ENCODE data around the gene ABLIM2. TPM values are rescaled to one million over a fixed set of nuclear protein-coding genes. Genes with fewer than 3 reads are reported as not detected.

The ABLIM2 gene
- total RNA-seq, 2 experiments from 2014 or later, result 0.58 to 0.64 TPM

DNA sequence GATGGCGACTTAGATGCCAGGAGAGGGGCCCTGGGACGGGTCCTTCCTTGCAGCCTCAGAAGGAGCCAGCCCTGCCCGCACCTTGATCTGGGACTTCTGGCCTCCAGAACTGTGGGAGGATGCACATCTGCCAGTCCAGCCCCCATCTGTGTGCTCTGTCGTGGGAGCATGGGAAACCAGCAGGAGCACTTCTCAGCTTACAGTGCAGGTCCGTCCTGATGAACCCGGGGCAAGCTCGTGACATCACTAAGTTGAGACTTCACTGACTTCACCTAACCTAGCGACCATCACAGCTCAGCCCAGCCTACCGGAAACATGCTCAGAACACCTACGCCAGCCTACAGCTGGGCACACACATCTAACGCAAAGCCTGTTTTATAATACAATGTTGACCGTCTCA, 38.1 kb downstream of the ABLIM2 start:
- no peak for ATAC-seq
- intact Hi-C loops (cut with DNase I, micrococcal nuclease), result no loop called here
- H3K4me3 Mint-ChIP-seq, result no peak overlapping the region
- H3K4me1 Mint-ChIP-seq, result no peaks in the 10 kb centered on the region
- ChIA-PET CTCF (interaction anchor here (0.7 kb wide), 2 partner anchors 13 to 360 kb away, joined by 3 to 4 read pairs; no protein-coding TSS in a partner anchor), POLR2A (no interaction called here)
- H3K27me3 Mint-ChIP-seq, result no peaks in the 10 kb centered on the region
- H3K9me3 Mint-ChIP-seq (ENCODE audit: low read depth), result no peaks in the 10 kb centered on the region
- H3K36me3 Mint-ChIP-seq (ENCODE audit: low read depth), result no peaks in the 10 kb centered on the region
- no peak for DNase-seq
- no peak overlapping the region for H3K27ac Mint-ChIP-seq

GRCh38 chr4:8119877-8120276, 38.7 kb downstream of the ABLIM2 start:
- ChIA-PET CTCF (no interaction called here), POLR2A (no interaction called here)
- H3K27me3 Mint-ChIP-seq, result no peaks in the 10 kb centered on the region
- no peaks in the 10 kb centered on the region for H3K36me3 Mint-ChIP-seq (ENCODE audit: low read depth)
- DNase-seq, result no peak
- H3K4me1 Mint-ChIP-seq, result no peaks in the 10 kb centered on the region
- H3K4me3 Mint-ChIP-seq, result no peak overlapping the region
- H3K9me3 Mint-ChIP-seq (ENCODE audit: low read depth), result no peaks in the 10 kb centered on the region
- ATAC-seq, result no peak
- H3K27ac Mint-ChIP-seq, result no peak overlapping the region
- intact Hi-C loops (cut with DNase I, micrococcal nuclease), result no loop called here

GRCh38 chr4:8118531-8118930, 40.1 kb downstream of the ABLIM2 start:
- intact Hi-C loops (cut with DNase I, micrococcal nuclease), result no loop called here
- POLR2A ChIA-PET, result no interaction called here
- CTCF ChIA-PET, result interaction anchor here (0.6 kb wide), 1 partner anchor 1035 kb away, joined by 4 read pairs; no protein-coding TSS in a partner anchor
- H3K4me3 Mint-ChIP-seq, result no peak overlapping the region
- H3K27me3 Mint-ChIP-seq, result no peaks in the 10 kb centered on the region
- no peak for ATAC-seq
- no peak for DNase-seq
- no peaks in the 10 kb centered on the region for H3K36me3 Mint-ChIP-seq (ENCODE audit: low read depth)
- no peaks in the 10 kb centered on the region for H3K9me3 Mint-ChIP-seq (ENCODE audit: low read depth)
- no peak overlapping the region for H3K27ac Mint-ChIP-seq
- H3K4me1 Mint-ChIP-seq, result no peaks in the 10 kb centered on the region

DNA sequence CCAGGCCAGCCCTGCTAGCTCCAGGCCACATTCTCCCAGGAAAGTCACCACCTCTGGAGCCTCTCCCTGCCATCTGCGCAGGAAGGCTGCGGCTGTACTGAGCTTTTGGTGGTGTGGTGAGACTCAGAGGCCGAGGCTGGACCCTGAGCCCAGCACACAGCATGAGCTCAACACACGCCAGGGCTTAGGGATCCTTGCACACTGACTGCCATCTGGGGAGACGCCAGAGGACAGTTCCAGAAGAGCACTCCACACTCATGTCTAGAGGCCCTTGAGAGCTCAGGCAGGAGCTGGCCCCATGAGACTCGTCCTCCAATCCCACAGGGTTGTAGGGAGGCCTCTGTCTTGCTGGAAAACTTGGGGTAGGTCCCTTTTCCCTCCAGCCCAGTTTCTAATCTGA, 40.6 kb downstream of the ABLIM2 start:
- Mint-ChIP-seq H3K27me3 (no peaks in the 10 kb centered on the region), H3K4me3 (no peak overlapping the region), H3K27ac (no peak overlapping the region), H3K36me3 (ENCODE audit: low read depth) (no peaks in the 10 kb centered on the region), H3K9me3 (ENCODE audit: low read depth) (no peaks in the 10 kb centered on the region), H3K4me1 (no peaks in the 10 kb centered on the region)
- DNase-seq (no peak), ATAC-seq (no peak)
- ChIA-PET CTCF (no interaction called here), POLR2A (no interaction called here)
- intact Hi-C loops (cut with DNase I, micrococcal nuclease), result no loop called here

DNA sequence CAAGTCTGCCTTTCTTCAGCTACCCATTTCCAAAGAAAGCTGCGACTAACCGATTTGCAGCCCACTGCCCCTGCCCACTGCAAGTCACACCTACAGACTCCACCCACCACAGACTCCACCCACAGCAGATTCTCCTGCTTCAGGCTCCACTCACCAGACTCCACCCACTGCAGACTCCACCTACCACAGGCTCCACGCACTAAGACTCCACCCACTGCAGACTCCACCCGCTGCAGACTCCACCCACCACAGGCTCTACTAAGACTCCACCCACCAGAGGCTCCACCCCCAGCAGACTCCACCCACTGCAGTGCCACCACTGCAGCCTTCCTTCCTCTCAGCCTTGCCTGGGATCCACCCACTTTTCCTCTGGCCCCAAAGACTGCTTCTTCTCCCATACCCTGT, 41.3 kb downstream of the ABLIM2 start:
- Mint-ChIP-seq H3K27ac (no peak overlapping the region), H3K4me1 (no peaks in the 10 kb centered on the region), H3K36me3 (ENCODE audit: low read depth) (no peaks in the 10 kb centered on the region), H3K27me3 (no peaks in the 10 kb centered on the region), H3K4me3 (no peak overlapping the region), H3K9me3 (ENCODE audit: low read depth) (no peaks in the 10 kb centered on the region)
- DNase-seq, result peak; percentile 74
- CTCF ChIA-PET, result no interaction called here
- POLR2A ChIA-PET, result no interaction called here
- intact Hi-C loops (cut with DNase I, micrococcal nuclease), result loop anchor here in 1 of 2 experiments (1.0 kb wide), 1 partner anchor 41 kb away; the partner anchor contains the start of gene ABLIM2
- peak; percentile 98 for ATAC-seq

DNA sequence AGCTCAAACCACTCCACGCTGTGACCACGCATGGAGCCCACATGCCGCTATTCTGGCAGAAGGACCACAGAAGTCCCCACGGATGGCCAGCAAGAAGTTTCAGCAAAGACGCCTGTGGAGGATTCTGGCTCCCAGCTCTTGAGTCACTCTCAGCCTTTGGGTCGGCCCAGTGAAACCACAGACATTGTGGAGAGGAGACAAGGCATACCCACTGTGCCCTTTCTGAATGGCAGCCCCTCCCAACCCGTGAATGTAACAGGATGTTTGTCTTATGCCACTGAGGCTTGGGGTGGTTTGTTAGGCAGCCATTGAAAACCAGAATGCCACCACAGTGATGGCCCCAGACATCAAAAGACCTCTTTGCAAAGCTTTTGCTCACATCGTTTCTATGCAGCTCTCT, 42.7 kb downstream of the ABLIM2 start:
- CTCF ChIA-PET, result no interaction called here
- Mint-ChIP-seq H3K4me3 (no peak overlapping the region), H3K27ac (no peak overlapping the region), H3K27me3 (no peaks in the 10 kb centered on the region), H3K4me1 (no peaks in the 10 kb centered on the region), H3K36me3 (ENCODE audit: low read depth) (no peaks in the 10 kb centered on the region), H3K9me3 (ENCODE audit: low read depth) (no peaks in the 10 kb centered on the region)
- no peak for DNase-seq
- intact Hi-C loops (cut with DNase I, micrococcal nuclease), result no loop called here
- no peak for ATAC-seq
- POLR2A ChIA-PET, result no interaction called here

GRCh38 chr4:8115203-8115520, 43.5 kb downstream of the ABLIM2 start:
- no peak overlapping the region for H3K27ac Mint-ChIP-seq
- CTCF ChIA-PET, result no interaction called here
- no peaks in the 10 kb centered on the region for H3K9me3 Mint-ChIP-seq (ENCODE audit: low read depth)
- POLR2A ChIA-PET, result no interaction called here
- no peaks in the 10 kb centered on the region for H3K4me1 Mint-ChIP-seq
- no peaks in the 10 kb centered on the region for H3K27me3 Mint-ChIP-seq
- intact Hi-C loops (cut with DNase I, micrococcal nuclease), result no loop called here
- no peak overlapping the region for H3K4me3 Mint-ChIP-seq
- no peak for ATAC-seq
- DNase-seq, result no peak
- H3K36me3 Mint-ChIP-seq (ENCODE audit: low read depth), result no peaks in the 10 kb centered on the region

DNA sequence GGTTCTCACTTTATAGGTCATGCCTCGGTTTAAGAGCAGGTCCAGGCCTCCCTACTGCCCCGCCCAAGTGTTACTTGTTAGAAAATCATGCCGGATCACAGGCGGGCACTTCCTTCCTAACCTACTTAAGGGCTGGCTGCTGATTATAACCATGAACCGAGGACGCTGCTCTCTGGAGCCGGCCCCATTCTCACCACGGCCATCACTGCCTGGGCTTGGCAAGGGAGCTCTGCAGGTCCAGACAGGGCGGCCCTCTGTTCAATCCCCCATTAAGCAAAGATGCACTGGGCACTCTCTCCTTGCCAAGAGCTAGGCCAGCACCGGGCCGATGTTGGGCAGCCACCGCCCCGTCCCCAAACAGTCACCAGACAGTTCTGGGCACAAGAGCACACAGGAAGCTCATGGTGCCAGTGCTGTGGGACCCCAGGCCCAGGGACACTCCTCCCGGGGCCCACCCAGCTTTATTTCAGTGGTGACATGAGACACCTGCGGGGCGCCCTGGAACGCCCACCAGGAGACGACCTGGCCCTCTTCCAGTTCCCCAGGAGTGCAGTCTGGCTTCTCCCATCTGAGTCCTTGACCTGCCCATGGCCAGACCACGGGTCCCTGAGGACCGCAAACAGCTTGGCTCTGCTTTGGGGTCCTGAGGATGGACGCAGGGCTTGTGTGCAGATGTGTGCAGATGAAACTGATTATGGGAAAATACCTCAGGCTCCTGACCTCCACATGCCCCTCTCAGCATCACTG, 44.0 kb downstream of the ABLIM2 start:
- H3K36me3 Mint-ChIP-seq (ENCODE audit: low read depth), result no peaks in the 10 kb centered on the region
- intact Hi-C loops (cut with DNase I, micrococcal nuclease), result no loop called here
- DNase-seq (no peak), ATAC-seq (no peak)
- no peak overlapping the region for H3K27ac Mint-ChIP-seq
- no peaks in the 10 kb centered on the region for H3K27me3 Mint-ChIP-seq
- H3K4me1 Mint-ChIP-seq, result no peaks in the 10 kb centered on the region
- POLR2A ChIA-PET, result no interaction called here
- no peaks in the 10 kb centered on the region for H3K9me3 Mint-ChIP-seq (ENCODE audit: low read depth)
- CTCF ChIA-PET, result interaction anchor here (0.6 kb wide), 1 partner anchor 63 kb away, joined by 3 read pairs; no protein-coding TSS in a partner anchor
- no peak overlapping the region for H3K4me3 Mint-ChIP-seq

GRCh38 chr4:8113611-8114377, 44.8 kb downstream of the ABLIM2 start:
- no peaks in the 10 kb centered on the region for H3K27me3 Mint-ChIP-seq
- H3K27ac Mint-ChIP-seq, result no peak overlapping the region
- no peaks in the 10 kb centered on the region for H3K4me1 Mint-ChIP-seq
- DNase-seq, result no peak
- H3K4me3 Mint-ChIP-seq, result no peak overlapping the region
- no peaks in the 10 kb centered on the region for H3K9me3 Mint-ChIP-seq (ENCODE audit: low read depth)
- ATAC-seq, result no peak
- CTCF ChIA-PET, result no interaction called here
- no peaks in the 10 kb centered on the region for H3K36me3 Mint-ChIP-seq (ENCODE audit: low read depth)
- intact Hi-C loops (cut with DNase I, micrococcal nuclease), result no loop called here
- POLR2A ChIA-PET, result no interaction called here

DNA sequence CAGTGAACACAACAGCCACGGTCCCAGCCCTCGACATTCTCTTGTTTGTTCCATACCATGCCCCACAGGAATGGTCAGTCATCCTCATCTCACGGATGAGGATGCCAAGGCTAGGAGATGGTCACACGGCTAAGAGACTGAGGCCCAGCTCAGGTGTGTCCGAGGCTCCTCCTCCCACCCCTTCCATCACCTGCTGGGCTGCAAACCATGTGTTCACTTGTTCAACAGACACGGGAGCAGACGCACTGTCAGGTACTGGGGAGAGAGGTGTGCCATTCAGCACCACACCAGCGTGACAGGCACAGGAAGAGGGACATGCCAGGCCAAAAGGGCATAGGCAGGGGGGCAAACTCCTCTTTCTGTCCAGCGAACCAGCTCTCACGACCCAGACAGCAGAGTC, 45.9 kb downstream of the ABLIM2 start:
- no peaks in the 10 kb centered on the region for H3K36me3 Mint-ChIP-seq (ENCODE audit: low read depth)
- CTCF ChIA-PET, result interaction anchor here (0.5 kb wide), 1 partner anchor 279 kb away, joined by 3 read pairs; no protein-coding TSS in a partner anchor
- H3K4me1 Mint-ChIP-seq, result no peaks in the 10 kb centered on the region
- H3K9me3 Mint-ChIP-seq (ENCODE audit: low read depth), result no peaks in the 10 kb centered on the region
- no peaks in the 10 kb centered on the region for H3K27me3 Mint-ChIP-seq
- H3K4me3 Mint-ChIP-seq, result no peak overlapping the region
- intact Hi-C loops (cut with DNase I, micrococcal nuclease), result no loop called here
- no peak for ATAC-seq
- POLR2A ChIA-PET, result no interaction called here
- no peak overlapping the region for H3K27ac Mint-ChIP-seq
- no peak for DNase-seq

GRCh38 chr4:8112036-8112576, 46.5 kb downstream of the ABLIM2 start:
- H3K36me3 Mint-ChIP-seq (ENCODE audit: low read depth), result no peaks in the 10 kb centered on the region
- ChIA-PET CTCF (no interaction called here), POLR2A (no interaction called here)
- no peaks in the 10 kb centered on the region for H3K4me1 Mint-ChIP-seq
- no peaks in the 10 kb centered on the region for H3K27me3 Mint-ChIP-seq
- DNase-seq, result no peak
- H3K27ac Mint-ChIP-seq, result no peak overlapping the region
- H3K4me3 Mint-ChIP-seq, result no peak overlapping the region
- no peaks in the 10 kb centered on the region for H3K9me3 Mint-ChIP-seq (ENCODE audit: low read depth)
- intact Hi-C loops (cut with DNase I, micrococcal nuclease), result no loop called here
- ATAC-seq, result no peak

Data from activated CD4-positive, alpha-beta T cell treated with anti-CD3 and anti-CD28 coated beads for 36 hours (primary cell).